CD4-positive, alpha-beta memory T cell (primary cell): ENCODE results near the gene ZNF559. TPM values are rescaled to one million over a fixed set of nuclear protein-coding genes. Genes with fewer than 3 reads are reported as not detected.
A peak's percentile ranks its signal among the peaks of the same experiment; 100 is the strongest.
"Not testable (repeated sequence)": the region's sequence is repeated elsewhere in the genome, so short reads cannot be mapped to it uniquely, and the experiment has no call there.

ENCODE experiments used
- CTCF ChIA-PET: fragments of 350-600 bp; sonication (Branson Sonifier 250); formaldehyde crosslinking; loops from one replicate; lab custom pipeline; 2021; ENCODE audit warnings: inconsistent platforms; ENCODE audit not compliant: partially characterized antibody; lab: Charles Lee
- POLR2A ChIA-PET: fragments of 350-600 bp; sonication (Branson Sonifier 250); formaldehyde crosslinking; loops from one replicate; lab custom pipeline; 2021; ENCODE audit not compliant: partially characterized antibody; lab: Charles Lee
- DNase-seq, 5 donors: peaks; one replicate each; pipeline versions ENCODE4 v3.0.0 to v3.0.0-alpha.2; 2020 to 2022; ENCODE audit warnings: mixed read lengths in 1 of 5
- H3K27ac ChIP-seq: one replicate; pipeline ENCODE4 v1.7.0; 2013; ENCODE audit warnings: low read depth, low read length
- H3K27me3 ChIP-seq: 2 replicates; pipeline ENCODE4 v1.7.0; 2013; ENCODE audit warnings: mild to moderate bottlenecking, low read length, moderate library complexity; ENCODE audit not compliant: insufficient read depth
- H3K36me3 ChIP-seq: 2 replicates; pipeline ENCODE4 v1.7.0; 2013; ENCODE audit warnings: mild to moderate bottlenecking, low read length, moderate library complexity; ENCODE audit not compliant: insufficient read depth
- H3K4me1 ChIP-seq: 2 replicates; pipeline ENCODE4 v1.7.0; 2013; ENCODE audit warnings: mild to moderate bottlenecking, low read length, moderate library complexity; ENCODE audit not compliant: insufficient read depth
- H3K4me3 ChIP-seq, 2 donors: one replicate each; pipeline ENCODE4 v1.7.0; 2013; ENCODE audit warnings: low read length in 2 of 2, mild to moderate bottlenecking in 1 of 2
- H3K9me3 ChIP-seq, 2 donors: one replicate each; pipeline ENCODE4 v1.7.0; 2013; ENCODE audit warnings: low read length in 2 of 2, control low read depth in 1 of 2; ENCODE audit not compliant: control insufficient read depth in 1 of 2
- H3K27ac Mint-ChIP-seq, 7 donors: one replicate each; pipeline ENCODE4 v1.8.0; 2020 to 2021; ENCODE audit warnings: mixed read lengths in 7 of 7, mild to moderate bottlenecking in 6 of 7, inconsistent platforms in 3 of 7, moderate library complexity in 3 of 7
- H3K27me3 Mint-ChIP-seq, 2 donors: one replicate each; pipeline ENCODE4 v1.8.0; 2020 to 2021; ENCODE audit warnings: mixed read lengths in 2 of 2
- H3K36me3 Mint-ChIP-seq, 2 donors: one replicate each; pipeline ENCODE4 v1.8.0; 2020 to 2021; ENCODE audit warnings: mixed read lengths in 2 of 2, inconsistent platforms in 1 of 2, mild to moderate bottlenecking in 1 of 2
- H3K4me1 Mint-ChIP-seq, 4 donors: one replicate each; pipeline ENCODE4 v1.8.0; 2020 to 2021; ENCODE audit warnings: mixed read lengths in 4 of 4, mild to moderate bottlenecking in 1 of 4
- H3K4me3 Mint-ChIP-seq, 8 donors: one replicate each; pipeline ENCODE4 v1.8.0; 2020 to 2021; ENCODE audit warnings: mixed read lengths in 8 of 8, mild to moderate bottlenecking in 7 of 8, moderate library complexity in 6 of 8, inconsistent platforms in 3 of 8
- H3K9me3 Mint-ChIP-seq, 8 donors: one replicate each; pipeline ENCODE4 v1.8.0; 2020 to 2021; ENCODE audit warnings: mixed read lengths in 8 of 8, mild to moderate bottlenecking in 5 of 8, inconsistent platforms in 3 of 8, moderate library complexity in 1 of 8
- intact Hi-C: fragments of 100-400 bp; cut with micrococcal nuclease; formaldehyde crosslinking; loops from one replicate; pipeline ENCODE4 v1.15.1; 2023
- polyA plus RNA-seq, 2 donors: library from polyadenylated mRNA; unstranded; fragments of 300-500 nt; fragmentation: Illumina TruSeq; gene quantifications; one replicate each; pipeline ENCODE4 v1.2.3, GENCODE V29; 2021
- total RNA-seq, 2 experiments: library from RNA; stranded (reverse); gene quantifications; one replicate each; pipeline ENCODE4 v1.2.3, GENCODE V29; 2021

The ZNF559 gene
- total and polyA plus RNA-seq, 4 experiments from 2014 or later = 30.1 to 53.5 (median 42.9) TPM

DNA sequence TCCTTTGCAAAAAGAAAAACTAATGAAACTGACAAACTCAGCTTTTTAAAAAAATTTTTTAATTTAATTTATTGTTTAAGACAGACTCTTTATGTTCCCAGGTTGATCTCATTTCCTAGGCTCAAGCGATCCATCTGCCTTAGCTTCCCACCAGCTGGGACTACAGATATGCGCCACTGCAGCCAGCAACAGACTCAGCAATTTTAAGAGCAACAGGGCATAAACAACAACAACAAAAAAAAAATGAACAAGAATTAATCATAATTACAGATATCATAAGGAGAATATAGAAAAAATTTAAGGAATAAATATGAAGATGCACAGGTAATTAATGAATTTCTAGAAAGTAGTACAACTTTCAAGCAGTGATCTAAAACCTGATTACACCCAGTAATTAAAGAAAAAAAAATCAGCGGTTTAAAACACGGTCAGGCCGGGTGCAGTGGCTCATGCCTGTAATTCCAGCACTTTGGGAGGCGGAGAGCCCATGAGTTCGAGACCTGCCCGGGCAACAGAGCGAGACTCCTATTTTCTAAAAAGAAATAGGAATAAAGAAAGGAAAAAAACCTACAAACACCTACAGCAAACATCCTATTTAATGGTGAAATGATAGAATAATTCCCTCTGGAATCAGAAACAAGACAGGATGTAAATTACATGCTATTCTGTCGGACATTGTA, 15.7 kb upstream of the ZNF559 start:
- Mint-ChIP-seq H3K4me3 (peak overlapping the region; percentile 89 to 99 (median 94)), H3K27me3 (no peaks in the 10 kb centered on the region), H3K9me3 (peaks cover 0 to 23% (median 14%) of the 10 kb centered on the region in 8 donors), H3K27ac (peak overlapping the region; percentile 70 to 97 (median 96)), H3K4me1 (peaks cover 21 to 47% (median 34%) of the 10 kb centered on the region in 4 donors), H3K36me3 (peaks cover 32 to 45% of the 10 kb centered on the region in 2 donors)
- CTCF ChIA-PET = interaction anchor here (1.1 kb wide), 1 partner anchor 16 kb away, joined by 4 read pairs; the partner anchor contains the start of gene ZNF559
- POLR2A ChIA-PET = interaction anchor here (0.6 to 2.8 kb wide), 2 partner anchors 14 to 319 kb away, joined by 3 to 30 read pairs; partner anchors contain the start of gene ZNF559
- no peaks in the 10 kb centered on the region for H3K27me3 ChIP-seq
- H3K9me3 ChIP-seq = peaks cover 0 to 2% of the 10 kb centered on the region in 2 donors
- peak overlapping the region; percentile 86 to 93 for H3K4me3 ChIP-seq
- H3K27ac ChIP-seq = no peak overlapping the region
- intact Hi-C loops = loop anchor here (2.0 to 5.0 kb wide), 2 partner anchors 129 to 485 kb away; partner anchors contain the start of gene ZNF266
- peaks cover 17% of the 10 kb centered on the region for H3K36me3 ChIP-seq
- DNase-seq = no peak
- peaks cover 23% of the 10 kb centered on the region for H3K4me1 ChIP-seq

DNA sequence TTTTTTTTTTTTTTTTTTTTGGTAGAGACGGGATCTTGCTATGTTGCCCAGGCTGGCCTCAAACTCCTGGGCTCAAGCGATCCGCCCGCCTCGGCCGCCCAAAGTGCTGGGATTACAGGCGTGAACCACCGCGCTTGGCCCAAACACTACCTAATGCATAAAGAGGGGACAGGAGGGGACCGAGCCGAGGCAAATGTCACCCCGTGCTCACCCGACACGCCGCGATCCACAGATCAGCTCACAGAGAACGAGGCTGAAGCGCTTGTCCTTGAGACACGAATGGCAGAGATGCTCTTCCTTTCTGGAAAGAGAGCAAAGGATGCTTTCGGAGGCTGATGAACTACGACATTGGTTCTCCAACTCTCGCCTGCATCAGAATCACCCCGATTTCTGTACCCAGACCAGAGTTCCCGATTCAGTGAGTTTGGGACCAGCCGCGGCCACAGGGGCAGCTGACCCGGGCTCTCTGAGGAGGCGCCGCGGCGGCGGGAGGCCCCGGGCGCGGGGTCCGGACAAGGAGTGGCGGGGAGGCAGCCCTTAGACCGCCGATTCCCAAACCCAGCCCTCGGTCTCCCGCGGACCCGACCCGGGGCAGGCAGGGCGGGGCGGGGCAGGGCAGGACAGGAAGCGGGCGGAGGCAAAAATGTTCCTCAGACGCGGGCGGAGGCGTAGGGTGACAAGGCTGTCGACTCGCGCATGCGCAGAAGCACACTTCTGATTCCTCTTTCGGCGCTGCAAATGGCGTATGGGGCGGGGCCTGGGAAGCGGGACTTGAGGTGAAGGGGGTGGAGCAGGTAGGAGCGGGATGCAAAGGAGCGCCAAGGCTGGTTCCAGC, 14.6 kb upstream of the ZNF559 start, which contains the start of gene ZNF699:
ZNF699 (minus strand) TSS at position 700 of the 835 bp plus-strand sequence. CDS start 4,719 bp downstream, outside the sequence.
- Mint-ChIP-seq H3K9me3 (peaks cover 2 to 18% (median 15%) of the 10 kb centered on the region in 8 donors), H3K36me3 (peaks cover 28 to 33% of the 10 kb centered on the region in 2 donors), H3K4me3 (peak within 1 kb of the TSS; percentile 89 to 99 (median 94)), H3K27ac (peak within 1 kb of the TSS; percentile 88 to 99 (median 97)), H3K27me3 (no peaks in the 10 kb centered on the region), H3K4me1 (peaks cover 21 to 47% (median 34%) of the 10 kb centered on the region in 4 donors)
- H3K4me3 ChIP-seq = peak within 1 kb of the TSS; percentile 92 to 93
- peaks cover 7% of the 10 kb centered on the region for H3K36me3 ChIP-seq
- peaks cover 23% of the 10 kb centered on the region for H3K4me1 ChIP-seq
- intact Hi-C loops = loop anchor here (1.0 to 5.0 kb wide), 4 partner anchors 15 to 510 kb away; partner anchors contain the start of genes FBXL12, ZNF266 and ZNF559
- ChIA-PET POLR2A (interaction anchor here (0.8 to 2.8 kb wide), 4 partner anchors 13 to 126 kb away, joined by 3 to 30 read pairs (median 8); partner anchors contain the start of genes ZNF266 and ZNF559), CTCF (interaction anchor here (1.1 to 3.3 kb wide), 2 partner anchors 14 to 121 kb away, joined by 3 to 23 read pairs; partner anchors contain the start of gene ZNF559)
- H3K27me3 ChIP-seq = no peaks in the 10 kb centered on the region
- H3K9me3 ChIP-seq = no peaks in the 10 kb centered on the region
- peak; percentile 97 to 100 (median 97) for DNase-seq
- H3K27ac ChIP-seq = peak within 1 kb of the TSS; percentile 96

DNA sequence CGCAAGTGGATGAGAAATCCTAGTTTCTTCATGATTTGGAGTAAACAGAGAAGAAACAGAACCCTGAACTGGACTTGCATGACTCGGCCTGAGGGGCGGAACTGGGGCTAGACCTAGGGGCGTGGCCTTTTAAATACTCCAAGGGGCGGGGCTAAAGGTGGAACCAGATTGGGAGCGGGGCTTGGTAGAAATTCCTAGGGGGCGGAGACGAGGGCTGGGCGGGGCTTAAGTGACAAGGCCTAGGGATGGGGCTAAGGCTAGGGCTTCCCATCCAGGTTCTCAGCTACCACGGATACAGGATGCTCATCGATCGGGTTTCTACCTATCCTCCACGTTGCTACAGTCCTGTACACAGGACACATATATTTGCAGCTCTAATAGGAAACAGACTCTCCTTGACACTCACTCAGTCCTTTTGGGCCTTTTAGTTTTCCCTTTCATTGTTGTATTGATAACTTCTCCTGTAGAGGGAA, 14.0 kb upstream of the ZNF559 start:
- Mint-ChIP-seq H3K27me3 (no peaks in the 10 kb centered on the region), H3K4me1 (peaks cover 19 to 46% (median 32%) of the 10 kb centered on the region in 4 donors), H3K36me3 (peaks cover 22 to 27% of the 10 kb centered on the region in 2 donors), H3K27ac (peak overlapping the region; percentile 88 to 99 (median 97)), H3K4me3 (peak overlapping the region; percentile 89 to 99 (median 94)), H3K9me3 (peaks cover 2 to 22% (median 14%) of the 10 kb centered on the region in 8 donors)
- H3K4me1 ChIP-seq = peaks cover 23% of the 10 kb centered on the region
- peak overlapping the region; percentile 96 for H3K27ac ChIP-seq
- H3K9me3 ChIP-seq = no peaks in the 10 kb centered on the region
- H3K27me3 ChIP-seq = no peaks in the 10 kb centered on the region
- intact Hi-C loops = loop anchor here (1.0 to 5.0 kb wide), 5 partner anchors 14 to 509 kb away; partner anchors contain the start of genes FBXL12, ZNF121, ZNF266 and ZNF559
- peaks cover 3% of the 10 kb centered on the region for H3K36me3 ChIP-seq
- peak overlapping the region; percentile 92 to 93 for H3K4me3 ChIP-seq
- CTCF ChIA-PET = interaction anchor here (0.8 to 3.3 kb wide), 4 partner anchors 13 to 125 kb away, joined by 3 to 23 read pairs (median 6); partner anchors contain the start of genes ZNF266 and ZNF559
- no peak for DNase-seq
- POLR2A ChIA-PET = interaction anchor here (0.8 to 2.8 kb wide), 6 partner anchors 13 to 459 kb away, joined by 3 to 30 read pairs (median 4); partner anchors contain the start of genes ZNF266, ZNF559 and ZNF846

DNA sequence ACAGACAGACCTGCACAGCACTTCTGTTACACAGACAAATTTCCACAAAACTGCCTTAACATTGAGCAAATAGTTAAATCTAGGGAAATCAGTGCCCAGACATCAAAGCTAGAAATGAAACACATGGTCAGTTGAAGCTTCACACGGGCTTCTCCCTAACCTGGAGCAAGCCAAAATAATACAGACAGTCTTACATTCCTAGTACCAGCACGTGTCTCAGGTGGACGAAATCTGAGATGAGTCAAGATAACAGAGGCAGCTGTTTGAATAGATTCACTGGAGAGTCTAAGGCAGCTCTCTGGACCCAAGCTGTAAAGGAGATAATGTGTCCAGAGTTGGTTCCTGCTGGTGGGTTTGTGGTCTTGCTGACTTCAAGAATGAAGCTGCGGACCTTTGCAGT, 10.2 kb upstream of the ZNF559 start:
- Histone ChIP-seq H3K4me3 (no peak overlapping the region), H3K9me3 (no peaks in the 10 kb centered on the region), H3K27me3 (no peaks in the 10 kb centered on the region), H3K4me1 (peaks cover 7% of the 10 kb centered on the region), H3K27ac (no peak overlapping the region), H3K36me3 (no peaks in the 10 kb centered on the region)
- H3K27ac Mint-ChIP-seq = peak overlapping the region in 1 of 7 donors; percentile 38
- POLR2A ChIA-PET = no interaction called here
- peaks cover 0 to 36% (median 17%) of the 10 kb centered on the region in 8 donors for H3K9me3 Mint-ChIP-seq
- CTCF ChIA-PET = interaction anchor here (1.3 kb wide), 1 partner anchor 10 kb away, joined by 4 read pairs; the partner anchor contains the start of gene ZNF559
- peaks cover 3 to 4% of the 10 kb centered on the region in 2 donors for H3K27me3 Mint-ChIP-seq
- no peak overlapping the region for H3K4me3 Mint-ChIP-seq
- peaks cover 15 to 17% of the 10 kb centered on the region in 2 donors for H3K36me3 Mint-ChIP-seq
- intact Hi-C loops = no loop called here
- no peak for DNase-seq
- peaks cover 7 to 19% (median 13%) of the 10 kb centered on the region in 4 donors for H3K4me1 Mint-ChIP-seq

DNA sequence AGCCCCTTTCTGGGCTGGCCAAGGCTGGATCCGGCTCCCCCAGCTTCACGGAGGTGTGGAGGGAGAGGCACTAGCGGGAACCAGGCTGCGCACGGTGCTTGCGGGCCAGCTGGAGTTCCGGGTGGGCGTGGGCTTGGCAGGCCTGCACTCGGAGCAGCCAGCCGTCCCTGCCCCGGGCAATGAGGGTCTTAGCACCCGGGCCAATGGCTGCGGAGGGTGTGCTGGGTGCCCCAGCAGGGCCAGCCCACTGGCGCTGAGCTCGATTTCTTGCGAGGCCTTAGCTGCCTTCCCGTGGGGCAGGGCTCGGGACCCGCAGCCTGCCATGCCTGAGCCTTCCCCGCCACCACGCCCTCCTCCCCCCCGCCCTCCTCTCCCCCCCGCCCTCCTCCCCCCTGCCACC, 2.6 kb upstream of the ZNF559 start:
- no peaks in the 10 kb centered on the region for H3K36me3 ChIP-seq
- peaks cover 20% of the 10 kb centered on the region for H3K4me1 ChIP-seq
- peaks cover 15 to 33% (median 20%) of the 10 kb centered on the region in 4 donors for H3K4me1 Mint-ChIP-seq
- H3K4me3 Mint-ChIP-seq = no peak overlapping the region
- peaks cover 23 to 25% of the 10 kb centered on the region in 2 donors for H3K36me3 Mint-ChIP-seq
- CTCF ChIA-PET = no interaction called here
- H3K27me3 Mint-ChIP-seq = peaks cover 0 to 2% of the 10 kb centered on the region in 2 donors
- no peak overlapping the region for H3K4me3 ChIP-seq
- POLR2A ChIA-PET = interaction anchor here (3.6 kb wide), 1 partner anchor 11 kb away, joined by 30 read pairs; the partner anchor contains the start of gene ZNF699
- no peak for DNase-seq
- H3K27me3 ChIP-seq = no peaks in the 10 kb centered on the region
- peaks cover 0 to 46% (median 26%) of the 10 kb centered on the region in 8 donors for H3K9me3 Mint-ChIP-seq
- intact Hi-C loops = loop anchor here (5.0 to 10.0 kb wide), 2 partner anchors 116 to 487 kb away; partner anchors contain the start of genes MBD3L1, ZNF266 and ZNF558
- no peaks in the 10 kb centered on the region for H3K9me3 ChIP-seq
- H3K27ac Mint-ChIP-seq = no peak overlapping the region
- H3K27ac ChIP-seq = no peak overlapping the region

DNA sequence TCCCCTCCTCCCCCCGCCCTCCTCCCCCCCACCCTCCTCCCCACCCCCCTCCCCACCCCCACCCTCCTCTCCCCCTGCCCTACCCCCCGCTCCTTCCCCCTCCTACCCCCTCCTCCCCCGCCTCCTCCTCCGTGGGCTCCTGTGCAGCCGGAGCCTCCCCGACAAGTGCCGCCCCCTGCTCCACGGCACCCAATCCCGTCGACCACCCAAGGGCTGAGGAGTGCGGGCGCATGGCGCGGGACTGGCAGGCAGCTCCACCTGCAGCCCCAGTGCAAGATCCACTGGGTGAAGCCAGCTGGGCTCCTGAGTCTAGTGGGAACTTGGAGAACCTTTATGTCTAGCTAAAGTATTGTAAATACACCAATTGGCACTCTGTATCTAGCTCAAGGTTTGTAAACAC, 2.2 kb upstream of the ZNF559 start:
- peaks cover 25 to 26% of the 10 kb centered on the region in 2 donors for H3K36me3 Mint-ChIP-seq
- H3K4me1 Mint-ChIP-seq = peaks cover 15 to 33% (median 20%) of the 10 kb centered on the region in 4 donors
- H3K4me1 ChIP-seq = peaks cover 20% of the 10 kb centered on the region
- intact Hi-C loops = loop anchor here (5.0 to 10.0 kb wide), 2 partner anchors 116 to 487 kb away; partner anchors contain the start of genes MBD3L1, ZNF266 and ZNF558
- H3K9me3 Mint-ChIP-seq = peaks cover 0 to 46% (median 27%) of the 10 kb centered on the region in 8 donors
- CTCF ChIA-PET = interaction anchor here (2.8 kb wide), 1 partner anchor 11 kb away, joined by 23 read pairs; the partner anchor contains the start of gene ZNF699
- not testable (repeated sequence) for H3K4me3 ChIP-seq, H3K27ac Mint-ChIP-seq, DNase-seq, H3K27me3 ChIP-seq, H3K36me3 ChIP-seq, H3K9me3 ChIP-seq, H3K27me3 Mint-ChIP-seq, H3K4me3 Mint-ChIP-seq, H3K27ac ChIP-seq
- POLR2A ChIA-PET = interaction anchor here (3.6 kb wide), 1 partner anchor 12 kb away, joined by 30 read pairs; the partner anchor contains the start of gene ZNF699
